HG03060 (cell line): ENCODE measurements around the gene GPRC5D.

Source experiments
- ATAC-seq: cut with Tn5 transposase; IDR thresholded peaks from one replicate; pipeline ENCODE4 v1.9.1; 2021; ENCODE audit warnings: low read depth, moderate number of reproducible peaks; ENCODE audit not compliant: unreplicated experiment

GPRC5D gene

DNA sequence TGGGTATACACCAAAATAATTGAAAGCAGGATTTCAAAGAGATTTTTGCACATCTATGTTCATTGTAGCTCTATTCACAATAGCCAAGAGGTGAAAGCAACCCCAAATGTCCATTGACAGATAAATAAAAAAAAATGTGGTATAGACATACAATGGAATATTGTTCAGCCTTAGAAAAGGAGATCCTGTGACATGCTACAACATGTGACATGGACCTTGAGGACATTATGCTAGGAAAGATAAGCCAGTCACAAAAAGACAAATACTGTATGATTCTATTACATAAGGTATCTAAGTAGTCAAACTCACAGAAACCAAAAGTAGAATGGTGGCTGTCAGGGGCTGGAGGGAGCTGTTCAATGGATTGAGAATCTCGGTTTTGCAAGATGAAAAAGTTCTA is 12.1 kb downstream of the GPRC5D start:
- no peak for ATAC-seq

DNA sequence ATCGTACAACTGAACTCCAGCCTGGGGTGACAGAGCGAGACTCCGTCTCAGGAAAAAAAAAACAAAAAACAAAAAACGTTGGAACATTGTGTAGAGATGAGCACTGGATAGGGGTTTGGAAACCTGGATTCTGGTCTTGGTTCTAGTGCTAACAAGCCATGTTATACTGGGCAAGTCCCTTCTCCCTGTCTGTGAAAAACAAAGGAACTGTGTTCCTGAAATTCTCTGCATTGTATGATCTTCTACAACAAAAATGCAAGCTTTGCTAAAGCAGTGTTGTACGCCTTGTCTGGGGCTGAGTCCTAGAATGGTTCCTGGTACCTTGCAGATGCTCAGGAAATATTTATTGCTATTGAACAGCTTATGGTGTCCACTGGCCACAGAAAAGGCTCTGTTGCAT is 13.4 kb downstream of the GPRC5D start:
- ATAC-seq, result no peak

DNA sequence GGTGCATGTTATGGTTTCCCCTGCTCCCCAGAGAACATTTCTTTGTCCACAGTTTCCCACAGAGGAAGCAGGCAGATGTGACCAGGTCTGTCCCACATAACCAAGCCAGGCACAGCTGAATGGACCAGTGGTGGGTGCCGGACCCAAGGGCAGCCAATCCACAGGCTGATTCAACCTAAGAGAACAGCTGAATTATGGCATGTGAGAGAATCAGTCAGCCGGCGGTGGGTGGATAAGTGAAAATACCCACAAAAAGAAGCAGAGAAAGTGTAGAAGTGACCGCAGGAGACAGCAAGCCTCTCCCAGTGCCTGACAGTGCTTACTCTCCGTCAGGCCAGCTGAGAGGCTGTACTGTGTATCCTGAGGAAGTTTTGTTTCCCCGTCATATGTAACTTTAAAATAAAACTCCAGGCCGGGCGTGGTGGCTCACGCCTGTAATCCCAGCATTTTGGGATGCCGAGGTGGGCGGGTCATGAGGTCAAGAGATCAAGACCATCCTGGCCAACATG is 14.9 kb downstream of the GPRC5D start:
- no peak for ATAC-seq

DNA sequence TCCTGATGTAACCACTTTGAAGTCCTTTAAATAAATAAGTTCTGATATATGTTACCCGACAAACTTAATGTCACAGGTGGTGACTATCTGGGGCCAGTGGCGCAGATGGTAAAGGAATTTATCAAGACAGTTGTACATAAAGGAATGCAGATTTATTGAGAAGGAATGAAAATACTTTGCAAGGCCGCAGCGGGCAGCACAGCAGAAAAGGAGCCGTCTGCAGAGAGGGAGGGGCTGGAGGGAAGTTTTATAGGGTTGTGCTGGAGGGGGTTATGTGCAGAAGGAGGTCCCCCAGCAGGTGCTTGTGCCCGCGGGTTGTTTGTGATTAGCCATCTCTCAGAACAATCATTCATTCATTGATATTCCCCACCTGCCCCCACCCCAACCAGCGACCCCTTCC is 17.4 kb downstream of the GPRC5D start:
- ATAC-seq, result no peak

DNA sequence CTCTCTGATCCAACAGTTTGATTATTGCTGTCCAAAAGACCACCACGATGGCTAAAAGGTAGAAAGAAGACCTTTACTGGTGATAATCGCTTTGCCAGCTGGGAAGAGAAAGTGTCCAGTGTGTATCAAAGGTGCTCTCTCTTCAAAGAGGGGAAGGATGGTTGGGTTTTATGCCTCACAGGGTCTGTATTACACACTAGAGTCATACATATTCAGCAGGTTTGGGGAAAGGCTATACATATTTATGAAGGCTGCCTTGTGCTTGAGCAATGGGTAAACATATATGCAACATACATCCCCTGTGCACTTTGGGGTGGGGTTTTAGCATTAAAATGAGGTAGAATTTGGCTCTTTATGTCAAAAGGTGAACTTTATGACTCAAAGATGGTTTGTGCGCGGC is 18.2 kb downstream of the GPRC5D start:
- ATAC-seq, result no peak

DNA sequence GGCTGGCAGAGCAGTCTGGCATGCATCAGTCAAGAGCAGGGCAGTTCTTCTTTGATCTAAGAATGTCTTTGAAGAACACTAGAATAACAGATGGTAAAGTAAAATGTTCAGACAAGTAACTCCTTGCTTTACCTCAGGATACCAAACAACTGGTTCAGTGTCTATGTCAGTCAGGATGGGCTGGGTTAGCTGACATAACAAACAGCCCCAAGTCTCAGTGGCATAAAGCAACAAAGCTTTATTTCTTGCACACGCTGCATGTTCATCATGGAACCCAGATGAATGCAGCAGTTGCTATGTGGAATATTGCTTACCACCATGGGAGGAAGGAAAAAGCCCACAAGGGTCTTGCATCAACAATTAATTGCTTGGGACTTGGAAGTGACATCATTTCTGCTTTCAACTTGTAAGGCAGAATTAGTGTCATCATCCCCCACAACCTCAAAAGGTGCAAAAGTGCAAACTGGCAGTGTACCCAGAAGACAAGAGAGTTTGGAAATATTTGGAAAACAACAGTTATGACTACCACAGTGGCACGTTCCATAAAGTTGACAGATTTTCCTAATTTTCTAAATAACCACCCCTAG is 21.2 kb downstream of the GPRC5D start:
- no peak for ATAC-seq

DNA sequence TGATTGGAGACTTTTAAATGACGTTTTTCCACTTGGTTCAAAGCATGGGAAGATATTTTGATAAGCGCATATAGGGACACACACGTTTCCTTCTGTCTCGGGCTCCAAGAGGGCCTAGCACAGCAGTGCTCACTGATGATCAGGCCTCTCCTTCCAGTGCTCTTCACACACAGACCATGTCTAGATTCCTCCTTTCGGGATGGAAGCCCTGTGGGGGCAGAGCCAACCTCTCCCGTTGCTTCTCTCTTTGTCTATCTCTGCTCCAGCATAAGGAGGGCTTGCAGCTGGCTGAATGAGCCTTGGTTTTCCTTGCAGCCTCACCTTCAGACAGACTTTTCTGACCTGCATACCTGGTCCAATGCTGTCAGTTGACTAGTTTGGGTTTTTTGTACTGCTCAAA is 22.3 kb downstream of the GPRC5D start:
- ATAC-seq, result no peak

DNA sequence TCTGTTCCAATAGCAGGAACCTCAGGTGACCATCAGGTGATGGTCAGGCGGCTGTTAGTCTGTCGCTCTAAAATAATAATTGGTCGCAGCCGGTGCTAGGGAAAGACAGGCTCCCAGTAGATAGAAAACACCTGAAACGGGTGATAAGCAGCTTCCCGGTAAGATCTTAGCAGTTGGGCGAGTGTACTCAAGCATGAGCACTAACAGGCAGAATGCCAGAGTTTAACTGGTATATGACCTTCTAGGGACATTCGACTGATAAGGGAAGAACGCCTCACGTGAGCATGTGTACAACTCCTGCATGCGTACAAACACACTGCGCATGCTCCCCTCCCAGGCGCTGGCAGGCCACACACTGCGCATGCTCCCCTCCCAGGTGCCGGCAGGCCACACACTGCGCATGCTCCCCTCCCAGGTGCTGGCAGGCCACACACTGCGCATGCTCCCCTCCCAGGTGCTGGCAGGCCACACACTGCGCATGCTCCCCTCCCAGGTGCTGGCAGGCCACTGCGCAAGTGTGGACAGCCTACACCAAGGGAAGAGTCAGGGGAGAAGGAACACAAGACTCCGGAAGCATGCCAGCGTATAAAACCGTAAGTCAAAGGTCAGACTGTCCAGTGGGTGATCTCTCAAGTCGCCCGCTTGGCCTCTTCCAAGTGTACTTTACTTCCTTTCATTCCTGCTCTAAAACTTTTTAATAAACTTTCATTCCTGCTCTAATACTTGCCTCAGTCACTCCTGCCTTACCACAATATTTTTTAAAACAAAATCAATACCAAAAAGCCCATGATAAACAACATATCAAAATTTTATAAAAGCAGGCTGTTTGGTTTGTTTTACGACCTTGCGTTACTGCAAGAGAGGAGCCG is 24.5 kb downstream of the GPRC5D start:
- no peak for ATAC-seq

DNA sequence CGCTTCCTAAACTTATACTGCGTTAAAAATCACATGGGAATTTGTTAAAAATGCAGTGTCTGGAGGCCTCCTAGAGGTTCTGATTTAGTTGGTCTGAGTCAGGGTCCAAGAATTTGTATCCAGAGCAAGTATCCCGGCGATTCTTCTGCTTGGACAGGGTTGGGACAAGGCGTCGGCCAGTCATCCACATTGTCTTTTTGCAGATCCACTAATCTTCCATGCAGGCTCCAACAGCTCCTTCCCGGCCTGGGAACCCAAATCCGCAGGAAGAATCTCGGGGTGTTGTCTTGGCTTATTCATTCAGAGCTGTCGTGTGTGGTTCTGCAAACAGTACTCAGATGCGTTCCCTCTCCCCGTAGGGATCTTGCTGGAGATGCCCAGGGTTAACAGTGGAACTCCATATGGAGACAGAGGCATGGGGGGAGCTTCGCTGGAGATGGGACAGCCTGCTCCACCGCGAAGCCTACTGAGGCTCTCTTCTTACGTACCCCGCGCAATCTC is 25.3 kb downstream of the GPRC5D start:
- ATAC-seq, result no peak

DNA sequence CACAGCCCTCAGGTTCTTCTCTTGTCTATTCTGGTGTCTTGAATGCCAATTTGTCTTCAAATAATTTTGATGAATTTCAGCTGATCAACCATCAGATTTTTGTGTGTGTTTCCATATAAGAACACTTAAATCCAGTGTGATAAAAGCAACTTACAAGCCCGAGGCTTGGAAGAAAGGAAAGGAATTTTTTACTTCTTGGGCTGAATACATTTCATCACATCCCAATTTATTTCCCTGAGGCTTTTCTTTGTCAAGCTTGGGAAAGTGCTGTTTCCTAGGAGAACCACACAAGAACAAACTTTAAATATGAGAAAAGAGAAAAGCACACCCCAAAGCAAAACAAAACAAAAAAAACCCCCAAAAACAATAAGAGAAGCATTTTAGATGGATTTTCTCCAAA is 26.6 kb downstream of the GPRC5D start:
- no peak for ATAC-seq

DNA sequence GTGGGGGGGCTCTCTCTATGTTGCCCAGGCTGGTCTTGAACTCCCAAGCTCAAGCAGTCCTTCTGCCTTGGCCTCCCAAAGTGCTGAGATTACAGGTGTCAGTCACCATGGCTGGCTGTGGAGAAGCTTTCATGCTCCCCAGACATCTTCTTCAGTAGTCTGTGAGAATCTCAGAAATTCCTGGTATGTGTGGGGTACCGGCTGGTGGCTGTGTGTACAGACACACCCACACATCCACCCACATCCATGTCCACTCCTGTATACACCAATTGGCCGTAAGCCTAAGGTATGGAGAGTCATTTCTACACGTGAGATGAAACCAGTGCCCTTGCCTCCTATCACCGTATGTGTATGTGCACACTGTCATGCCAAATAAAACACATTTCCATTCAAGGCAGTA is 27.8 kb downstream of the GPRC5D start:
- ATAC-seq, result no peak

DNA sequence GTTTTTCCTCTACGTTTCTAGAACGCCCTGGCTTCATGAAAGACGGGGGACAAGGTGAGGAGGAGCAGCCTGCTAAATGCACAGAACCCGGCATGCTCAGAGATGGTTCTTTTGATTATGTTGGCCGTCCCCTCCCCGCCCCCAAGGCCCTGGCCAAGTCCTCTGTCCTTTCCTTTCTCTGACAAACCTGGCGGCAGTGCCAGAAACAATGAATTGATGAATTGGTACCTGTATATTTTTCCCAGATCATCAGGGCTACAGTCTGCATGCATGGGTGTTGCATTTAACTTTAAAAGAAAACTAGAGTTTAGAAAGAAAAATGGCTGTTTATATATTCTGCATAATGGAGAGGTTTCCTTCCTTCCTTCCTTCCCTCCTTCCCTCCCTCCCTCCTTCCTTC is 29.0 kb downstream of the GPRC5D start:
- no peak for ATAC-seq

DNA sequence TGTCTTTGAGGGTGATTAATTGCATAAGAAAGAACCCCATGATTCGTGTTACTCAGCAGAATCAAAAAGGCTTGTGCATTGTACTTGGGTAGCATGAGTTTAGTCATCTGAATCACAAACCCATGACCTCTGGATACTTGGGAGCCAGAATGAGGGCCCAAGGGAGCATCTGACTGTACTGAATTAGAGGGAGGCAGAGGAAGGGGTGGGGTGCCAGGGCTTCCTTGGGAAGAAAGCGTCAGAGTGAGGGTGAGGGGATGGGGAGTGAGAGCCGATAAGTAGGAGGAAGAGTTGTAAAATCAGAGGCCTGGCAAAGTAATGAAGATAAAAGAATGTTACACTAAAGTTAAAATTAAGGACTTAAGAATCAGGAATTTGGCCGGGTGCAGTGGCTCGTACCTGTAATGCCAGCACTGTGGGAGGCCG is 29.8 kb downstream of the GPRC5D start:
- no peak for ATAC-seq

DNA sequence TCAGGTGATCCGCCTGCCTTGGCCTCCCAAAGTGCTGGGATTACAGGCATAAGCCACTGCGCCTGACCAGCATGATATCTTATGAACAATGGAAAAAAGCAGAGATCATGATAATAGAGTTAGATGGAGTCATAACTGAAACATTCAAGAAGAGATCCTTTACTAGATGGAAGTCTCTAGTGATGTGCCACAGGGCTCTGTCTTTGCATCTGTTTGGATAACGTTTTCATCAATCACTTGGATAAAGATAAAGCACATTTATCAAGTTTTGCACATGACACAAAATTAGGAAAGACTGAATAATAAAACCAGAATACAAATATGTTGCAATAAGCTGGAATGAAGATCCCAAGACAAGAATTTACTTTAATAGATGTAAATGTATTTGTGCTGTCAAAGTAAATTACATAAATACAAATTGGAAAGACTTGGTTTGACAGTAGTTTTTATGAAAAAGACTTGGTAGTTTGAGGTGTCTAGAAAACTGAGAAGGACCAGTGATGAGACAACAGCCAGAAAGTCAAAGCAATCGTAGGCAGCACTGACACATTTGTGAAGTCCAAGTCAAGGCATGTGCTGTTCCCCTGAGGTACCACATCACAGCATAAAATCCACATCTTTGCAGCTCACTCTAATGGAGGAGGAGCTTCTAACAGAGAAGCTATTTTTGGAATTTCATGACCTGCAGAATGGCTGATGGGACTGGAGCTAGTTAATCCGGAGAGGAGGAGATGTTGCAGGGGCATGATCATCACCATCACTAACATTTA is 32.1 kb downstream of the GPRC5D start:
- no peak for ATAC-seq

DNA sequence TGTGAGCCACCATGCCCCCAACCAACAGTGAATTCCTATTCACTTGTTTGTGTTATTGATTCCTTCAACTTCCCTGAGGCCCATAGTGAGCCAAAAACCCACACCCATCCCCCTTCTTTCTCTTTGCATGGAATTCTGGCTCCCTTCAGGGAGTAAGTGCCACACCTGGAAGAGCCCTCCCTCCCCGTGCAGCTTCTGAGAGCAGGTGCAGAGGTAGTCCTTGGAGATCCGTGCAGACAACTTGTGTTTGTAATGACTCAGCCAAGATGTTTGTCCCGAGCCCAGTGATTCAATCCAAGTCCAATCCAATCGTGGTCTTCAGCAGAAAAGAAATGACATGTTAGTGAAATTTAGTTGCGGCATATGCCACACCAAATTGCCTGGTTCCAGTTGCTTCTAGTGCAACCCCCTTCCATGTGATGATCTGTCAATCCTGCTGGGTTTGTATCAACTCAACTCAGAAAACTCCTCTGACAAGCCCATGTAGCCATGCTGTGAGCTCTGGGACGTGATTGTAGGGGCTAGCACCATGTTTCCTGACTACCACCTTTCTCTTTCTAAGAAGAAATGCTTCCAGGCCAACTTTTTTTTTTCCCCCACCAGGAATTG is 33.1 kb downstream of the GPRC5D start:
- ATAC-seq, result no peak

DNA sequence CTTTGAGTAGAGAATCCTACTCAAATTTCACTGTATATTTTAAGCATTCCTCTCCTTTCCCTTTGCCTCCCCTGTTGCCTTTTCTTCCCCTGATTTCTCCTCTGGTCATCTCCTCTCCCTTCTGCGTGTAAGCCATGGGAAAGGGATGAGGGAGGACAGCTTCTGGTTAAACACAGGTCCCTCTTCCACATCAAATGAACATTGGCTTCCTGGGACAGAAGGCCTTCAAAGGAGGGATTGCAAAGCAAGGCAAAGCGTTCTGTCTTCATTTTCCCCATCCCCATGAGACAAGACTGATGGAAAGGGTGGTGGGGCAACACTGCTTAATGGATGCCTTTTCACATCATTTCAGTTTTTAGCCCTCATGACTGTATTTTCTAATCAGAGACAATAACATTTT is 34.5 kb downstream of the GPRC5D start:
- ATAC-seq, result no peak

DNA sequence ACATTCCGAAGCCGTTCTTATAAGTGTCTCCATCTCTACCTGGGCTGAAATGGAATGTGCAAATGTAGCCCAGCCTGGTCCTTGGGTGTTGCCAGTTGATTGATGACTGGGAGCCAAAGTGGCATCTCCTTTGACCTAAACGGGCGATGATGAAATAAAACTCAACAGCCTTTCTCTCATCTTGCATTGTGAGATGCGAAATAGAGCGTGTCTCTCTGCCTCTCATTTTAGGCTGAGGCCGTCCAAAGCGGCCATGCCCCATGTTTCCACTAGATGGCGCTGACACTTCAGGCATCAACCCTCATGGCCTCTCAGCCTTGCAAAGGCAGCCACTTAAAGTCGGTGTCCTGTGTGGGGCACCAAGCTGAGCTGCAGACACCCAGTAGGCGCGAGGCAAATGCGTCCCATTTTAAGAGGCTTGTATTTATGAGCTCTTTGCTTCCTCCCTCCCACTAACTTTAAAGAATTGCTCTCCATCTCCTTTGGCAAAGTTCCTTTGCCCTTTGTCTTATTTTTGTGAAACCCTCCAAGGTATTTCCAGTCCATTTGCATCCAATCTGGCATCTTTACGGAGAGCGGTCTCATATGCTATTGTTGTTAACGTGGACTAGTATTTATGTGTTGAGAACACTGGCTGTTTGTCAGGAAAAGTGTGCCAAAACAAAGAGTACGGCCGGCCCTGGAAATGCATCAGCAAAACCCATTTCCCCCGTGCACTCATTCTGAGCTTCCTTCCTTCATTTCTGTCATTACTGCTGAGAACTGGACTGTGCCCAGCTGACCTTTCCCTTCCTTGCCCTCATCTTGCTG is 35.6 kb downstream of the GPRC5D start:
- peak; percentile 82 for ATAC-seq

DNA sequence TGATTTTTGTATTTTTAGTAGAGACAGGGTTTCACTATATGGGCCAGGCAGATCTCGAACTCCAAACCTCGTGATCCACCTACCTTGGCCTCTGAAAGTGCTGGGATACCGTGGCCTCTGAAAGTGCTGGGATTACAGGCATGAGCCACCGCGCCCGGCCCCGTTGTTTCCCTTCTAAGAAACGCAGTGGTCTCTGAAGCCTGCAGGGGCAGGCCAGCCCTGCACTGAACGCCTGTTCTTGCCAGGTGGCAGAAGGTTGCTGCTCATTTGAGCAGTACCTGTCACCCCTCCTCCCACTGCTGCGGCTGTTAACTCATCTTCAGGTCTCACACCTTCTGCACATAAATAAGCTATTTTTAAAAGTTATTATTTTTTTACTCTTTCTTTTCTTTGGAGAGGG is 36.3 kb downstream of the GPRC5D start:
- ATAC-seq, result no peak

DNA sequence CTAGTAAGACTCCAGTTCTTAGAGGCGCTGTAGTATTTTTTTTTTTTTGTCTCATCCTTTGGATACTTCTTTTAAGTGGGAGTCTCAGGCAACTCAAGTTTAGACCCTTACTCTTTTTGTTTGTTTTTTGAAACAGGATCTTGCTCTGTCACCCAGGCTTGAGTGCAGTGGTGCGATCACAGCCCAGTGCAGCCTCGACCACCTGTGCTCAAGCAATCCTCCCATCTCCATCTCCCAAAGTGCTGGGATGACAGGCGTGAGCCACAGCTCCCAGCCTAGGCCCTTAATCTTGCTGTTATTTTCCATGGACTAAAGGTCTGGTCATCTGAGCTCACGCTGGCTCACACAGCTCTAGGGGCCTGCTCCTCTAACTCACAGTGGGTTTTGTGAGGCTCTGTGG is 39.3 kb downstream of the GPRC5D start:
- ATAC-seq, result no peak

DNA sequence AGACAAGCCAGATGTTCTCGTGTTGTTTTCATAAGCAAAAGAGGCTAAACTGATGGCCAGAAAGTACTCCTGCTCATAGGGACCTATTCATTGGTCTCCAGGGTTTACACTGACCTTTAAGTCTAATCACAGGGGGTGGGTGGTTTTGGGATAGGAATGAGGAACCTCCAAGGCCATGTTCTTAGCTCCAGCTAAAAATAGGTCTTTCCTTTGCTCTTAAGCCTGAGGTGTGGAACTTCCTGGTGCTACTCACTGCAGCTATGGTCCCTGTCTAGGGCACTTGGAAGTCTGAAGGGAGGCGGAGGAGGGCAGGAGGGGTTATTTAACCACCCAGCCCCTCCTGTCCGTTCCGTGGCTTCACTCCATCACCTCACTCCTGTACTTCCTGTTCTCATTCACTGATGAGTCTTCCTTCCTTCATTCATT is 42.0 kb downstream of the GPRC5D start:
- ATAC-seq, result no peak
